Stimulated activated CD8-positive, alpha-beta memory T cell treated with anti-CD3 and anti-CD28 coated beads, Interleukin-15, amount 100 ng/mL, for 48 hours (primary cell): ENCODE measurements around the gene GPA33.

ENCODE experiments used
- DNase-seq, 2 donors: peaks; one replicate each; pipeline ENCODE4 v3.0.0-alpha.2; 2020; ENCODE audit warnings: low read depth in 2 of 2

Gene GPA33

GRCh38 chr1:167088746-167089417 is 1.3 kb downstream of the GPA33 start:
- DNase-seq = no peak

GRCh38 chr1:167086768-167087167 is 3.4 kb downstream of the GPA33 start:
- DNase-seq = no peak

- no peak for DNase-seq
These were observed 4.1 kb downstream of the GPA33 start for GRCh38 chr1:167086033-167086432.

DNA sequence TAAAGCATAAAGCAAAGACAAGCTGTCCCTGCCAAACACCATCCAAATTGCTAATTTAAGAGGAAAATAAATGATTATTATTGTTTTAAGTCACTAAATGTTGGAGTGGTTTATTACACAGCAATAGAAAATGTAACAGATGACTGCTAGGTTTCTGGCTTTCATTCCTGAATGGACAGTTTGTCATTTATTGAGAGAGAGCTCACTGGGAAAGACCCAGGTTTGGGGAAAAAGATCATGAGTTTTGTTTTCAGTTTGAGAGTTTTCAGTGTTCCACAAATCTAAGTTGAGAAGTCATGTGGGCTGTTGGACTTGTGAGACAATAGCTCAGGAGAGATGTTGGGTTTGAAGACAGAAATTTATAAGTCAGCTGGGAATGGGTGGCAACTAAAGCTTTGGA is 5.4 kb downstream of the GPA33 start:
- no peak for DNase-seq

GRCh38 chr1:167083871-167084270 is 6.3 kb downstream of the GPA33 start:
- DNase-seq = no peak

DNA sequence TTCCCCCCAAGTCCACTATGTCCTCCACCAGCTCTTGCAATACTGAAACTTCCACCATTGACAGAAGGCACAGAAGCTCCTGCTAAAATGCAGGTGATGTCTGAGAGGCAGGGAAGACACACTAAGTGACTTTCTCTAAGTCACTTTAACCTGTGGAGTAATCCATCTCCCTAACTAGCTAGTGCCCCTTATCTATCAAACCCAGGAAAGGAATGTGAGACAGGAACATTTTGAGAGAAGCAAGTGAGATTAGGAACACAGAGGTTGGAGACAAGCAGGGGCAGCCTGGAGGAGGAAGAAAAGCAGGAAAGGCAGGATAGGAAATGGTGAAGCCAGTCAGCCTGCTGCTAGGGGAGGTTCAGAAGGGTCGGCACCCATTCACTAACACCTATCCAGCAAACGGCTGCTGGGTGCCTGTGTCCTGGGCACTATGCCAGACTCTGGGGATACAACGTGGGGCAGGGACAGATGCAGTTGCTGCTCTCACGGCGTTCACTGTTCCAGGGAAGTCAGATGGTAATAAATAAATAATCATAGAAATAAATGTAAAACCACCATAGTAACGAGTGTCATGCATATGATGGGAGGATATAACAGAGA is 7.0 kb downstream of the GPA33 start:
- DNase-seq = no peak

- no peak for DNase-seq
These were observed 7.6 kb downstream of the GPA33 start for GRCh38 chr1:167082511-167083027.

- no peak for DNase-seq
These were observed 8.5 kb downstream of the GPA33 start for GRCh38 chr1:167081594-167082156.

GRCh38 chr1:167077868-167078210 is 12.3 kb downstream of the GPA33 start:
- DNase-seq = no peak

DNA sequence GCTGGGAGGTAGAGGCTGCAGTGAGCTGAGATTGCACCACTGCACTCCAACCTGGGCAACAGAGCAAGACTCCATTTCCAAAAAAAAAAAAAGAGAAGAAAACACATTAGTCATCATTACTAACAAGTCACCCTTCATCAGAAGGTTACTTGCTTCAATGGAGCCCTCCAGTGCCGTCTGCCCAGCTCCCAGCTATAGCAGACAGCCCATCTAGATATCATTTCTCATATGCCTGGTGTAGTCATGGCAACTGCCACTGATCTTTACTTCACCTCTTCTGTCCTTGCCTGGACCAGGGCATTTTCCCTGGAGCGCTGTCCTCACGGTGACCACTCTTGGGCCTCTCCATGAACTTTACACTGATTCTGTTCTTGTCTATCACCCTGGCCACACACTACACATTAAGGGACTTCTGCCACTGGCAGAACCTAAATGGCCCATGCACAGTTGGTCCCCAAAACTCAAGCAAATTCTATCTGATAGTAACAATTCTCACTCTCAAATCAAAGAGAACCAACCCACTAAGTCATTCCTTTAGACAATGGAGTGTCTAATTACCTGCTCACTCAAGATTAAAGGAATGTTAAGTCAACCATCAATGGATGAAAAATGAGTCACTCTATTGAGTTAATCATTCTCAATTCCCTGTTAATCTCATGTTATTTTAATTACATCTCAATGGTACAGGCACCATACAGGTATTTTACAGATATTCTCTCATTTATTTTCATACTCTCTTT is 12.9 kb downstream of the GPA33 start:
- no peak for DNase-seq

GRCh38 chr1:167076136-167076710 is 14.0 kb downstream of the GPA33 start:
- DNase-seq = no peak

GRCh38 chr1:167071286-167071685 is 18.9 kb downstream of the GPA33 start:
- no peak for DNase-seq

DNA sequence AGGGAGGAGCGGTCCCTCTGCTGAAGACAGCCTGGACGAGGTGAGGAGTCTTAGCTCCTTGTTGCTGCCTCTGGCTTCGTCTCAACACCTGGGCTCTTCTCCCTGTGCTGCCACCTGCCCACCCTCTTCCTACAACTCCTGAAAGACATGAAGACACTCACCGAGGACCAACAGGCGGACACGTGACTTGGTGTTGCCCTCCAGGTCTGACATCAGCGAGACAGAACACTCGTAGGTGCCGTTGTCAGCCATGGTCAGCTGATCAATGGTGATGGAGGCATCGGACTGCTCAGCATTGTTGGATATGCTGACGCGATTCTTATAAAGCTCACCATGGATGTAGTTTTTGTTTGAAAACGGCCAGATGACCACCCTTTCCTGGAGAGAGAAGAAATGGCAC is 21.4 kb downstream of the GPA33 start:
- DNase-seq = no peak

DNA sequence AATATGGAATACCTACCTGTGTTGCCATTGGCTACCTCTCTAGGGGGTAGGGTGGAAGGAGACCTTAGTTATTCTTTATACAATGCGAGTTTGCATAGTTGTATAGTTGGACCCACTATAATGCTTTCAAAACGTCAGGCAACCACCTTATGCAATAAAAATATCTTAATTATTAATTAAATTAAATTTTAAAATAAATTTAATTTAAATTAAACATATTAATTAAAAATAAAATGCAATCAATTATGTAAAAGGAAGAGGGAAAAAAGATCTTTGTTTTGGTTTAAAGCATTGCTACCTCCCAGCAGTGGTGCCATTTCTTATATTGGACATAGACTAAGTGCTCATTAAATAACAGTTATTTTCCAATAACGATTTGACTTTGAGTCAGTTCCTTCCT is 22.3 kb downstream of the GPA33 start:
- no peak for DNase-seq

DNA sequence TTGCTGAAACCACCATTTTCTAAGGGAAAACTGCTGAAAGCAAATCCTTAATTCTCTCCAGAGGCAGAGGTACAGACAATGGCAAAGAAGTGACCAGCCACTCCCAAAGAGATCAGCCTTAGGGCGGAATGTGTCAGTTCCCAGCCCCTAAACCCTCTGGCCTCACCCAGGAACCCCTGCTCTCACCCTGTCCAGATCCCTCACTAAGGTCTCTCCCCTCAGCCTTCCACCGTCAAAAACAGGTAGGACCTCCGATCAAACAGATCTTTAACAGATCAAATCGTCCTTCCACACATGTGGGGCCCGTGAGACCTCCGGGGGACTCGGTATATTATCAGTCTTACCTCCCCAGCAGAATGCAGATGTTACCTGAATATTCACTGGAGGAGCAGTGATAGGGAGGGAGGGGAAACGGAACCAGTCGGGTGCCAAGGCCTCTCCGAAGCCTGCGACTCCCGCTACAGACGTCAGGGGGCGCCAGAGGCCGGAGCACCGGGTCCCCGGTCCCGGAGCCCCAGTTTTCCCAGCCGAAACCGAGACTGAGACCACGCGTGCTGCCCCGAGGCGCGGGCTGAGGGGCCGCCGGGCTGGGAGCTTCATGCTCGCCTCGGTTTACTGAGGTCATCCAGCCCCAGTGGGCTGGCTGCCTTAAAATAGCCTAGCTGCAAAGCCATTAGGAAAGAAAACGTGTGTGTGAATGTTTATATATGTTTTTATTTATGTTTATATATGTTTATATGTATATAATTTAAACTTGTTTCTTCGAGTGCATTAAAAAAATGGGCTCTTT is 23.6 kb downstream of the GPA33 start:
- peak; percentile 56 to 61 for DNase-seq

DNA sequence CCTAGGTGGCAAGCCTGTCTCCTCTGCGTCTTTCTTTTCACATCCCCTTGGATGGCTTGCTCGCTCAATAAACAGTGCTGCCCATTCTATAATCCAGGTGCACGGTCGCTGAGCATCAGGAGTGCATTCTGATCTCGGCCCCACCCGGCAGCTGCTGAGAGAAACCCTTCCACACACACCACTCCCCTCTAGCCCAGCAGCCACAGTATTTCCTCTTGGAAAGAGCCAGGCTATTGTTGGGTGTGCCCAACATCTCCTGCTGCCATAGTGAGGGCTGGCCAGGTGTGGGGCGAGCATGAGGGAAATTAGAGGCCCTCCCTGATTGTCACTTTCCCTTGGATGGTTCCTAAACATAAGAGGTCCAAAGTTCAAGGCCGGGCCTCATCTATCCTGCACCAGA is 24.7 kb downstream of the GPA33 start:
- no peak for DNase-seq

DNA sequence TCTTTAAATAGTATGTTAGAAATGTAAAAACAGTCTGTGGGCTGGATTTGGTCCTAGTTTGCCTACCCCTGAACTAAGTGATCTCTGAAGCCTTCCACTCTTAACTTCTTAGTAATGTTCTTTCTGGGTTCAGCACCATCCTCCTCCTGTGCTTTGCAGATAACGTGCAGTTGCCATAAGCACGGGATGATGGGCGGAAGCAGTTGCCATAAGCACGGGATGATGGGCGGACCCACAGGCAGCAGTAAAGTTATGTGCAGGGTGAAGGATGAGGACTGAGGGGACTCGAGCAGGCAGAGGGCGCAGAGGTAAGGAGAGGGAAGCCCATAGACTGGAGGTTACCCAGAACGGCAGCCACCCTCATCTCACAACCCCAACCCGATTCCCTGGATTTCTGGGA is 25.6 kb downstream of the GPA33 start:
- no peak for DNase-seq

DNA sequence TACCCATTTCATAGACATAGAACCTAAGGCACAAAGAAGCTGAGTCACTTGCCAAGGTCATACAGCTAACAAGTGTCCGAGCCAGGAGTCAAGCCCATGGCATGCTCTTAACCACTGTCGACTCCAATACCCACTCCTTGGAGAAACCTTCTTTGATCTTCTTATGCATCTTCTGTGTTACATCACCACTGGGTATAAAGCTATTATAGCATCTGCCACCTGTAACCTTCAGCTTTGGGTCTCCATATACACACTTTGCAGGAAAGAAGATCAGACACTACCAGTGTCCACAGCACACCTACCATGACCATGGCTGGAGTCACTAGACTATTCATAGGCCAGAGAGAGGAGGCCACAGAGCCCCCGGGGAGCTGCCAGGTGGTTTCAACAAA is 29.1 kb downstream of the GPA33 start:
- no peak for DNase-seq

DNA sequence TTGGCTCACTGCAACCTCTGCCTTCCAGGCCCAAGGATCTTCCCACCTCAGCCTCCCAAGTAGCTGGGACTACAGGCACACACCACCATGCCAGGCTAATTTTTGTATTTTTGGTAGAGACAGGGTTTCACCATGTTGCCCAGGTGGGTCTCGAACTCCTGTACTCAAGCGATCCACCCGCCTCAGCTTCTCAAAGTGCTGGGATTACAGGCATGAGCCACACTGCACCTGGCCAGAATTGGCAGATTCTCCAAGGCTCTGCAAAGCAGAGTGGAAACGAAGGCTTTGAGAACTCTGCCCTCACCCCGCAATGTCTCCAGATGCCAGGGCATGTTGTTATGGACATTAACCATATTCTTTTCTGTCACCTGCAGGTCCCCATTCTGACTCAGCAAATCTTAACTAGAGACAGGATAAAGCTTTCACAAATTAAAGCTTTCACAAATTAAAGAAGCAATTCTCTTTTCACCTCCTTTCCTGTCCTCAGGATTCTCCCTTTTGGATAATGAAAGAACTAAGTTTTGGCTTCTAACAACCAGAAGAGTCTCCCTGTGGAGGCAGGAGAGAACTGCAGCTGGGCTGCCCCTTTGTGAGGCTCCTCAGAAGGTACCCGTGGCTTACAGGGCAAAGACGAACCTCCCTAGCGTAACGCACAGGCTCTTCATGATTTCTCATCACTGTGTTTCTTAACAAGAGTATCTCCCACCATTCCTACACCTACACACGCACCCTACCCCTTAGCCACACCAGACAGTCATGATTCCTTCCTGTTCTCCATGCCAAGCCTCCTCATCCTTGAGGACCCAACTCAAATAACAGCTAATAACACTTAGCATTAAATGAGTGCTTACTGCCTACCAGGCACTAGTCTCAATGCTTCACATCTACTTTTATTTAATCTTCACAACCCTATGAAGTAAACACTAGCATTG is 29.8 kb downstream of the GPA33 start:
- DNase-seq = no peak

GRCh38 chr1:167059809-167060107 is 30.4 kb downstream of the GPA33 start:
- DNase-seq = no peak
